GM23248 (cell line): ENCODE results near the gene SMO. TPM values are rescaled to one million over a fixed set of nuclear protein-coding genes. Genes with fewer than 3 reads are reported as not detected.

Experiments used
- DNase-seq: peaks from one replicate; pipeline ENCODE4 v3.0.0-alpha.2; 2015
- H2AFZ ChIP-seq: fragments of 200-600 bp; sonication (generic); 2 replicates; pipeline ENCODE4 v1.6.1; 2016; ENCODE audit warnings: antibody characterized with exemption
- H3F3A ChIP-seq: fragments of 200-600 bp; sonication (generic); 2 replicates; pipeline ENCODE4 v1.6.1; 2016; ENCODE audit warnings: mild to moderate bottlenecking, antibody characterized with exemption, mixed run types; ENCODE audit not compliant: insufficient read depth
- H3K27ac ChIP-seq: fragments of 200-600 bp; sonication (generic); 2 replicates; pipeline ENCODE4 v1.5.1; 2016; ENCODE audit warnings: mild to moderate bottlenecking
- H3K27me3 ChIP-seq: fragments of 200-600 bp; sonication (generic); replicated peaks from 2 replicates; pipeline ENCODE4 v1.6.1; 2016; ENCODE audit warnings: mild to moderate bottlenecking; ENCODE audit not compliant: insufficient read depth
- H3K36me3 ChIP-seq: fragments of 200-600 bp; sonication (generic); 2 replicates; pipeline ENCODE4 v1.6.1; 2016; ENCODE audit warnings: low read depth, mild to moderate bottlenecking
- H3K4me1 ChIP-seq: fragments of 200-600 bp; sonication (generic); 2 replicates; pipeline ENCODE4 v1.6.1; 2016; ENCODE audit warnings: mild to moderate bottlenecking; ENCODE audit not compliant: insufficient read depth
- H3K4me2 ChIP-seq: fragments of 200-600 bp; sonication (generic); one replicate; pipeline ENCODE4 v1.6.1; 2016; ENCODE audit warnings: mild to moderate bottlenecking; ENCODE audit not compliant: unreplicated experiment
- H3K4me3 ChIP-seq: fragments of 200-600 bp; sonication (generic); 2 replicates; pipeline ENCODE4 v1.5.1; 2016; ENCODE audit warnings: mild to moderate bottlenecking
- H3K79me2 ChIP-seq: fragments of 200-600 bp; sonication (generic); 2 replicates; pipeline ENCODE4 v1.6.1; 2016; ENCODE audit warnings: mild to moderate bottlenecking; ENCODE audit not compliant: insufficient read depth
- H3K9ac ChIP-seq: fragments of 200-600 bp; sonication (generic); 2 replicates; pipeline ENCODE4 v1.6.1; 2016; ENCODE audit warnings: mild to moderate bottlenecking
- H3K9me2 ChIP-seq: fragments of 200-600 bp; sonication (generic); 2 replicates; pipeline ENCODE4 v1.6.1; 2016; ENCODE audit warnings: mixed run types, mild to moderate bottlenecking, moderate library complexity; ENCODE audit not compliant: insufficient read depth
- H3K9me3 ChIP-seq: fragments of 200-600 bp; sonication (generic); one replicate; pipeline ENCODE4 v1.6.1; 2017; ENCODE audit warnings: low read depth
- H4K20me1 ChIP-seq: fragments of 200-600 bp; sonication (generic); 2 replicates; pipeline ENCODE4 v1.6.0; 2016; ENCODE audit not compliant: insufficient read depth
- EZH2 ChIP-seq: fragments of 200-600 bp; sonication (generic); IDR thresholded peaks from 2 replicates; pipeline ENCODE4 v1.6.1; 2018; ENCODE audit warnings: antibody characterized with exemption, mild to moderate bottlenecking; ENCODE audit not compliant: insufficient read depth, poor library complexity, severe bottlenecking
- EZH2phosphoT487 ChIP-seq: fragments of 200-600 bp; sonication (generic); IDR thresholded peaks from 2 replicates; pipeline ENCODE4 v1.6.1; 2018; ENCODE audit warnings: antibody characterized with exemption, moderate library complexity, mild to moderate bottlenecking, low read depth; ENCODE audit not compliant: insufficient read depth
- WGBS, 2 experiments: methylation state at CpG; one replicate each; pipeline ENCODE4 v1.1.6; 2015 to 2017; ENCODE audit warnings: low lambda C conversion rate in 2 of 2, low coverage in 1 of 2; ENCODE audit errors: missing lambda C conversion rate in 2 of 2; 5-methylcytosine and 5-hydroxymethylcytosine counted together
- in situ Hi-C: fragments of 300-500 bp; cut with MboI; formaldehyde crosslinking; loops from 2 replicates; pipeline ENCODE4 v1.15.0; 2020
- polyA plus RNA-seq: library from polyadenylated mRNA; unstranded; fragments of >200 nt; fragmentation: Nextera tagmentation; extraction: Ambion mirVana; gene quantifications from 2 replicates; pipeline ENCODE4 v1.2.1, GENCODE V29; 2016
- total RNA-seq: library from RNA; depleted of rRNA; stranded (reverse); fragments of >200 nt; shearing (Covaris generic); gene quantifications from 2 replicates; pipeline ENCODE4 v1.2.3, GENCODE V29; 2014

The SMO gene
- total and polyA plus RNA-seq, 2 experiments from 2014 or later, result 2.3 to 14.7 TPM

DNA sequence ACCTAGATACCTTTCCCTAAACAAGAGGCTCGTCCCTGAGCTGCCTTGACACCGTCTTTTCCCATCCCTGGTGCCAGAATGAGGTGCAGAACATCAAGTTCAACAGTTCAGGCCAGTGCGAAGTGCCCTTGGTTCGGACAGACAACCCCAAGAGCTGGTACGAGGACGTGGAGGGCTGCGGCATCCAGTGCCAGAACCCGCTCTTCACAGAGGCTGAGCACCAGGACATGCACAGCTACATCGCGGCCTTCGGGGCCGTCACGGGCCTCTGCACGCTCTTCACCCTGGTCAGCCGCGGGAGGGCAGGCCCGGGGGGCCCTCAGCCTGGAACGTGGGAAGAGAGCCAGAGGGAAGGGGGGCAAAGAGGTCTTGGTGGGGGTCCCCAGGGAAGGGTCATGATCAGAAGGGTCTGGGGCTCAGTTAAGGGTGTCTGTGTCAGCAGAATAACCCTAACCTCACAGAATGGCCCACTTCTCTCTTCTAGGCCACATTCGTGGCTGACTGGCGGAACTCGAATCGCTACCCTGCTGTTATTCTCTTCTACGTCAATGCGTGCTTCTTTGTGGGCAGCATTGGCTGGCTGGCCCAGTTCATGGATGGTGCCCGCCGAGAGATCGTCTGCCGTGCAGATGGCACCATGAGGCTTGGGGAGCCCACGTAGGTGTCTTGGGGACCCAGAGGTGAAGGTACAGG, 16.8 kb downstream of the SMO start:
- Histone ChIP-seq H3K9me2 (no peaks in the 10 kb centered on the region), H4K20me1 (no peaks in the 10 kb centered on the region), H3K79me2 (no peaks in the 10 kb centered on the region), H3K9ac (no peak overlapping the region), H3K27me3 (no peaks in the 10 kb centered on the region), H3K9me3 (no peaks in the 10 kb centered on the region), H3K36me3 (no peaks in the 10 kb centered on the region), H3K4me2 (no peak overlapping the region), H3K4me3 (no peak overlapping the region), H3F3A (no peaks in the 10 kb centered on the region), H2AFZ (no peak overlapping the region), H3K4me1 (no peaks in the 10 kb centered on the region), H3K27ac (no peak overlapping the region)
- no peak for DNase-seq
- no peak for TF ChIP-seq EZH2phosphoT487
- TF ChIP-seq EZH2, result no peak
- 92 to 96% methylated on average over 26 to 29 of the region's 29 CpGs for WGBS, 2 experiments
- in situ Hi-C loops, result loop anchor here (25.0 kb wide), 1 partner anchor 432 kb away; no protein-coding TSS in a partner anchor

DNA sequence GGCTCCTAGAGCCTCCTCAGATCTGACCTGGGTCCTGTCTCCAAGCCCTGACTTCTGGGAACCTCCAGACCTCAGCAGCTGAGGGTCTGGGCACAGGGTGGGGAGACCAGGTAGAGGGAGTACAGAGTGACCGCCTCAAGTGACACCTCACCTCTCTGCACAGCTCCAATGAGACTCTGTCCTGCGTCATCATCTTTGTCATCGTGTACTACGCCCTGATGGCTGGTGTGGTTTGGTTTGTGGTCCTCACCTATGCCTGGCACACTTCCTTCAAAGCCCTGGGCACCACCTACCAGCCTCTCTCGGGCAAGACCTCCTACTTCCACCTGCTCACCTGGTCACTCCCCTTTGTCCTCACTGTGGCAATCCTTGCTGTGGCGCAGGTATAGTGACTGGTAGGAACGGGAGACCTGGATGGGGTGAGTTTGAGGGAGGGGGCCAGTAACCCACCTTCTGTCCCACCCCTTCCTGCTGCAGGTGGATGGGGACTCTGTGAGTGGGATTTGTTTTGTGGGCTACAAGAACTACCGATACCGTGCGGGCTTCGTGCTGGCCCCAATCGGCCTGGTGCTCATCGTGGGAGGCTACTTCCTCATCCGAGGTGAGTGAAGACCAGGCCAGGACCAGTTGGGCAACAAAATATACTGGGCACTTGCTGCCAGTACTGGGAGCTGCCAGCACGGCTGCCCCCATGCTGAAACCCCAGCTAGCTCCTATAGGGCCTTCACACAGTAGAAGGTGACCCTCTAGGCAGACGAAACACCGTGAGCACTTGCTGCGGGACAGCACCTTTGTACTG, 17.8 kb downstream of the SMO start:
- no peaks in the 10 kb centered on the region for H3K27me3 ChIP-seq
- H4K20me1 ChIP-seq, result no peaks in the 10 kb centered on the region
- no peak overlapping the region for H3K9ac ChIP-seq
- in situ Hi-C loops, result loop anchor here (25.0 kb wide), 1 partner anchor 431 kb away; no protein-coding TSS in a partner anchor
- no peaks in the 10 kb centered on the region for H3K4me1 ChIP-seq
- no peak overlapping the region for H3K4me3 ChIP-seq
- 93 to 94% methylated on average over 18 of the region's 18 CpGs for WGBS, 2 experiments
- H3K36me3 ChIP-seq, result no peaks in the 10 kb centered on the region
- H3K4me2 ChIP-seq, result no peak overlapping the region
- H3K9me2 ChIP-seq, result no peaks in the 10 kb centered on the region
- no peaks in the 10 kb centered on the region for H3K79me2 ChIP-seq
- DNase-seq, result no peak
- H2AFZ ChIP-seq, result no peak overlapping the region
- no peaks in the 10 kb centered on the region for H3K9me3 ChIP-seq
- no peak for TF ChIP-seq EZH2
- no peak for TF ChIP-seq EZH2phosphoT487
- H3K27ac ChIP-seq, result no peak overlapping the region
- H3F3A ChIP-seq, result no peaks in the 10 kb centered on the region

DNA sequence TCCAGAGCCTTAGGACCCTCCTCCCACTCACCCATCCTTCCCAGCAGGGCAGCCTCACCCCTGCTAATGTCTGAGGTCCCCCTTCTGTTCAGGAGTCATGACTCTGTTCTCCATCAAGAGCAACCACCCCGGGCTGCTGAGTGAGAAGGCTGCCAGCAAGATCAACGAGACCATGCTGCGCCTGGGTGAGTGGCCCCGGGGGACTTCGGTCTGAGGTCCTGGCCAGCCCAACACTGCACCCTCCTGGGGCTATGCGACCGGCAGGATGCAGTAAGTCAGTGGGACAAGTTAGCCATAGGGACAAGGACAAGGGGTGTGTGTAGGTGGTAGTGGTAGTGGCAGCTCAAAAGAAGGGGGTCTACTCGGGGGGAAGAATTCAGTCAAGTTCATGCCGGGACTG, 20.2 kb downstream of the SMO start:
- no peaks in the 10 kb centered on the region for H4K20me1 ChIP-seq
- H3K9ac ChIP-seq, result no peak overlapping the region
- TF ChIP-seq EZH2phosphoT487 (no peak), EZH2 (no peak)
- in situ Hi-C loops, result loop anchor here (25.0 kb wide), 1 partner anchor 429 kb away; no protein-coding TSS in a partner anchor
- DNase-seq, result no peak
- WGBS, 2 experiments, result 79 to 85% methylated on average over 9 of the region's 9 CpGs
- H3K4me3 ChIP-seq, result no peak overlapping the region
- H3K36me3 ChIP-seq, result no peaks in the 10 kb centered on the region
- H3K9me2 ChIP-seq, result no peaks in the 10 kb centered on the region
- H3K4me2 ChIP-seq, result no peak overlapping the region
- H3K27ac ChIP-seq, result no peak overlapping the region
- no peaks in the 10 kb centered on the region for H3K79me2 ChIP-seq
- no peak overlapping the region for H2AFZ ChIP-seq
- H3K9me3 ChIP-seq, result no peaks in the 10 kb centered on the region
- H3K4me1 ChIP-seq, result no peaks in the 10 kb centered on the region
- H3K27me3 ChIP-seq, result no peaks in the 10 kb centered on the region
- no peaks in the 10 kb centered on the region for H3F3A ChIP-seq

DNA sequence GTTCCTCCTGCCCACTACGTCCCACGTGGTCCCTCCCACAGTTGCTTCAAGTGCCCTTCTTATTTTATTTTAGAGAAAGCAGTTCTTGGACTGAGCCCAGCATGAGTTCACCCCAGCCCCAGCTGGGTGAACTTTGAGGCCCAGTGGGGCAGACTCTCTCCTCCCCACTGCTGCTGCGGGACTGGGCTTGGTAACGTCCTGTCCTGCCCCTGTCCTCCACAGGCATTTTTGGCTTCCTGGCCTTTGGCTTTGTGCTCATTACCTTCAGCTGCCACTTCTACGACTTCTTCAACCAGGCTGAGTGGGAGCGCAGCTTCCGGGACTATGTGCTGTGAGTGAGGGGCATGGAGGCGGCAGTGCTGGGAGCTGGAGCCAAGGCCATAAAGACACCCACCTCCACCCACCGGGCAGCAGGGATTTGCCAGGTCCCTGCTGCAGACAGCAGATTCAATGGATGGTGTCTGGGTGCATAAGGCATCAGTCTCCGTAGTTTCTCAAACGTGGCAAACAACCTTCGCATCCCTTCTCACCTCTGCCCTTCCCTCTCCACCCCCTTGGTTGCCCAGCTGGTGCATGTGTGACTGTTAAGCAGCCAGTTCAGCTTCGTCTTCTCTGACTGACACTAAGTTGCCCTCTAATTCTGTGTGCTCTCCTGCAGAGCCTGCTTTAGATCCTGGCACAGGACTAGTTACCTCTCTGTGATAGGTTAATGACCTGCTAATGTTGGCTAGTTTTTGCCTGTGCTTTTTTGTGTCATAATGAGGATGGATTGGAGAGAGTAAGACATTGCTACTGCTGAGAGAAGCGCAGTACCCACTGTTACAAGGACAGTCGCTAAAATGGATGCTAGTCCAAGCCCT, 20.9 kb downstream of the SMO start:
- H3K4me1 ChIP-seq, result no peaks in the 10 kb centered on the region
- H3K27ac ChIP-seq, result no peak overlapping the region
- H2AFZ ChIP-seq, result no peak overlapping the region
- no peak for DNase-seq
- no peak overlapping the region for H3K9ac ChIP-seq
- in situ Hi-C loops, result loop anchor here (25.0 kb wide), 1 partner anchor 428 kb away; no protein-coding TSS in a partner anchor
- H3K27me3 ChIP-seq, result no peaks in the 10 kb centered on the region
- TF ChIP-seq EZH2 (no peak), EZH2phosphoT487 (no peak)
- no peaks in the 10 kb centered on the region for H3K9me2 ChIP-seq
- H4K20me1 ChIP-seq, result no peaks in the 10 kb centered on the region
- no peaks in the 10 kb centered on the region for H3K79me2 ChIP-seq
- H3K4me2 ChIP-seq, result no peak overlapping the region
- 85 to 86% methylated on average over 15 of the region's 15 CpGs for WGBS, 2 experiments
- no peak overlapping the region for H3K4me3 ChIP-seq
- no peaks in the 10 kb centered on the region for H3K9me3 ChIP-seq
- H3F3A ChIP-seq, result no peaks in the 10 kb centered on the region
- H3K36me3 ChIP-seq, result no peaks in the 10 kb centered on the region
